HG02571 (cell line): ENCODE measurements around the gene PDZD4.

Experiments used
- ATAC-seq: cut with Tn5 transposase; IDR thresholded peaks from one replicate; pipeline ENCODE4 v1.9.1; 2021; ENCODE audit warnings: mild to moderate bottlenecking, moderate library complexity; ENCODE audit not compliant: unreplicated experiment

The PDZD4 gene

GRCh38 chrX:153789654-153790053 is 40.7 kb downstream of the PDZD4 start:
- ATAC-seq: no peak

DNA sequence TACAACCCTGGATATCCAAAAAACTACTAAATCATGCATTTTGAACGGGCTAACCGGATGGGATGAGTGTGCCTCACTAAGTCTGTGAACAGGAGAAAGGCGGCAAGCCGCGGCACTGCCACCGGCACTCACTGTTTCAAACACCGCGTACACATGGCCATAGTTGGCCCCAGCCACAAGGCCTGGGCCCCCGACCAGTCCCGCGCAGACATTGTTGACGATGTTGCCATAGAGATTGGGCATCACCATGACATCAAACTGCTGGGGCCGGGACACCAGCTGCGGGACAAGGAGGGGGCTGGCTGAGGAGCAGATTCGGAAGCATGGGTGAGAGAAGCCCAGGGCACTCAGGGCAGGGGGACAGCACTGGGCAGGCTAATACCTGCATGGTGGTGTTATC is 43.7 kb downstream of the PDZD4 start:
- ATAC-seq: no peak

GRCh38 chrX:153784325-153784967 is 45.9 kb downstream of the PDZD4 start:
- ATAC-seq: no peak

DNA sequence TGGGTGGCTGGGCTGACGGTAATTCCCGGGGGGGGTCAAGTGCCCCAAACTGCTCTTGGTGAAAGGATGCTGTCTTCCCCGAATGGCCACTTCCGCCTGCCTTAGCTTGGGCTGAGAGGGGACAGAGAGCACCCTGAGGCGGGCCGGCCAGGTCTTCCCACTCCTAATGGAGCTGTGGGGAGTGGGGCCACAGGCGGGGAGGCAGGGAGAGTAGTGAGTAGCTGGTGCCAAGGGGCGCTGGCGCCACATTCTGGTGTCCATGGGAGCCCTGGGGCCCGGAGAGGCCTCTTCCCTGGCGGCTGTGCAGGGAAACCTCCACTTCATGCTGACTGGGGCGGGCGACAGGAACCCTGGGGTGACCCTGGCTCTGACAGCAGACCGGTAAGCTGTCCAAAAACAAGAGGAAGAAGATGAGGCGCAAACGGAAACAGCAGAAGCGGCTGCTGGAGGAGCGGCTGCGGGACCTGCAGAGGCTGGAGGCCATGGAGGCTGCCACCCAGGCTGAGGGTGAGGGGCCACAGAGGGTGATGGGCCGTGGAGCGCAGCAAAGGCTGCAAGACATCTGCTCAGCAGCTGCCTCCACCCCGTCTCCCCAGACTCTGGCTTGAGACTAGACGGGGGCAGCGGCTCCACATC is 46.8 kb downstream of the PDZD4 start:
- ATAC-seq: no peak

DNA sequence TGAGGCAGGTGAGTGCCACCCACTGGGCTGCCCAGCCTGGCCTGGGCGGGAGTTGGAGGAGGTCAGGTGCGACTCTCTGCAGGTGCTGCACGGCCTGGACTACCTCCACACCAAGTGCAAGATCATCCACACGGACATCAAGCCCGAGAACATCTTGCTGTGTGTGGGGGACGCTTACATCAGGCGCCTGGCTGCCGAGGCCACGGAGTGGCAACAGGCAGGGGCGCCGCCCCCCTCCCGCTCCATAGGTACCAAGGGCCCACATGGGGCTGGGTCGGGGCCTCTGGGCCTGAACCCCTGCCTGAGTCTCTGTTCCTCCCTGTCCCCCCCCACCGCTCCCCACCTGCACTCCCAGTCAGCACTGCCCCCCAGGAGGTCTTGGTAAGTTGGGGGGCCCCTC is 47.5 kb downstream of the PDZD4 start:
- no peak for ATAC-seq

DNA sequence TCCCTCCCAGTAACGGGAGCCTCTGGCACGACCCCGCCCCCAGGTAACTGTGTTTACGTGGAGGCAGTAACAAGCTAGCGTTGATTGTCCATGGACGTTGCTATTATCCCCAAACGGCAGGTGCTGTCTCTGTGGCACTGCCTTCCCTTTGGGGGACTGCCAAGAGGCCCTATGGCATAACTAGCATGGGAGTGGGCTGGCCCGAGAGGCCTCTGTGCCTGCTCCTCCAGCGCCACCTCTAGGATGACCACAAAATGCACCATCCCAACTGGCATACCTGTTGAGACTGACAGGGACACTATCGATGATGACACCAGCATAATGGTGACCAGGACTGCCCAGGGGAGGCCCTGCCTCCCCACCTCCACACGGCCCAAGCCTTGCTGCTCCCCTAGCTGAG is 48.0 kb downstream of the PDZD4 start:
- no peak for ATAC-seq

DNA sequence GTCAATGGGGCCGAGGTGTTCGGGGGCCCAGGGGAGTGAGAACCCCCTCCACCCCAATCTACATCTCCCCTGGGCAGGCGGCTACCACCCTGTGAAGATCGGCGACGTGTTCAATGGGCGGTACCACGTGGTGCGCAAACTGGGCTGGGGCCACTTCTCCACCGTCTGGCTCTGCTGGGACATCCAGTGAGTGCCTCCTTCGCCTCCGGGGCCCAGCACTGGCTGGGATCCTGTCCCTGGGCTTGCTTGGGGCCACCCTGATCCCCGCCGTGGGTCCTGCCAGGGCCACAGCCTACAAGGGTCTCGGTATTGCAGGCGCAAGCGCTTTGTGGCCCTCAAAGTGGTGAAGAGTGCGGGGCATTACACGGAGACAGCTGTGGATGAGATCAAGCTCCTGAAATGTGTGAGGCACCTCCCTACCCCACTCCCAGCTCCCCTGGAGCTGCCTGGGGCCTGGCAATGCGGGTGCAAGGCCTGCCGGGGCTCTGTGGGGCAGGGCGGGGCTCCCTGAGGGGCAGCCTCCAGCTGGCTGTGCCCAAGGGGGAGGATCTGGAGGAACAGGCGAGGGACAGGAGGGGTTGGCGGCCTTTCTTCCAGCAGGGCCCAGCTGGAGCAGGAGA is 48.8 kb downstream of the PDZD4 start:
- no peak for ATAC-seq

GRCh38 chrX:153780678-153781427 is 49.5 kb downstream of the PDZD4 start, which contains the start of gene SRPK3:
TSS of gene SRPK3 (plus strand) at chrX:153781041. CDS start at chrX:153781087, 46 bp downstream.
- no peak for ATAC-seq

- ATAC-seq: no peak
Observed at GRCh38 chrX:153779891-153780677, 50.3 kb downstream of the PDZD4 start.

DNA sequence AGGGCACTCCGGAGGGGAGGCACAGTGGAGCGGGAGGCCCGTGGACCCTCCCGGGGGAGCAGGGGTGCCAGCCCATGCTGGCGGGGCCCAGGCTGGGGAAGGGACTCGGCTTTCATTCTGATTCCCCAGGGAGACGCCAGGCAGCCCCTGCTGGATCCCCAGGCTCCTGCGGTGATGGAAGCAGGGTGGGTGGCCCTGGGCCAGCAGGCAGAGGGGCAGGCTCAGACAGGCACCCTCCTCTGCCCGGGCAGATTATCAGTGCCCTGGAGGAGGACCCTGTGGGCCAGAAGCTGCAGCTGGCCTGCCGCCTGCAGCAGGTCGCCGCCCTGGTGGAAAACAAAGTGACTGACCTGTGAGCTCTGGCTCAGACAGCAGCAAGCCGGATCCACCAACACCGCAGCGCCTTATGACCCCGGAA is 51.7 kb downstream of the PDZD4 start:
- ATAC-seq: no peak

- ATAC-seq: no peak
Observed at GRCh38 chrX:153778181-153778580, 52.2 kb downstream of the PDZD4 start.

- ATAC-seq: no peak
Observed at GRCh38 chrX:153777261-153778090, 52.9 kb downstream of the PDZD4 start.

- ATAC-seq: no peak
Observed at GRCh38 chrX:153776611-153777045, 53.7 kb downstream of the PDZD4 start.

DNA sequence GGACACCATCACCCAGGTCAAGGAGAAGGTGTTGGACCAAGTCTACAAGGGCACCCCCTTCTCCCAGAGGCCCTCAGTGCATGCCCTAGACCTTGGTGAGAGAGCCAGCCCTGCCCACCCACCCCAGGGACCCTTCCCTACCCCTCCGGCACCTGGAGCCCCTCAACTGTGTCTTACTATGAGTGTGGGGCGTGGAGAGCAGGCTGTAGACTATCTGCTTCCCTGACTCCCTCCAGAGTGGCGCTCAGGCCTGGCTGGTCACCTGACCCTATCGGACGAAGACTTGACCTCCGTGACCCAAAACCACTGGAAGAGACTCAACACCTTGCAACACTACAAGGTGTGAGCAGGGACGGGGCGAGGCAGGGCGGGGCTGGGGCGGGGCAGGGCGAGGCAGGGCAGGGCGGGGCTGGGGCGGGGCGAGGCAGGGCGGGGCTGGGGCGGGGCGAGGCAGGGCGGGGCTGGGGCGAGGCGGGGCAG is 54.2 kb downstream of the PDZD4 start:
- ATAC-seq: no peak

DNA sequence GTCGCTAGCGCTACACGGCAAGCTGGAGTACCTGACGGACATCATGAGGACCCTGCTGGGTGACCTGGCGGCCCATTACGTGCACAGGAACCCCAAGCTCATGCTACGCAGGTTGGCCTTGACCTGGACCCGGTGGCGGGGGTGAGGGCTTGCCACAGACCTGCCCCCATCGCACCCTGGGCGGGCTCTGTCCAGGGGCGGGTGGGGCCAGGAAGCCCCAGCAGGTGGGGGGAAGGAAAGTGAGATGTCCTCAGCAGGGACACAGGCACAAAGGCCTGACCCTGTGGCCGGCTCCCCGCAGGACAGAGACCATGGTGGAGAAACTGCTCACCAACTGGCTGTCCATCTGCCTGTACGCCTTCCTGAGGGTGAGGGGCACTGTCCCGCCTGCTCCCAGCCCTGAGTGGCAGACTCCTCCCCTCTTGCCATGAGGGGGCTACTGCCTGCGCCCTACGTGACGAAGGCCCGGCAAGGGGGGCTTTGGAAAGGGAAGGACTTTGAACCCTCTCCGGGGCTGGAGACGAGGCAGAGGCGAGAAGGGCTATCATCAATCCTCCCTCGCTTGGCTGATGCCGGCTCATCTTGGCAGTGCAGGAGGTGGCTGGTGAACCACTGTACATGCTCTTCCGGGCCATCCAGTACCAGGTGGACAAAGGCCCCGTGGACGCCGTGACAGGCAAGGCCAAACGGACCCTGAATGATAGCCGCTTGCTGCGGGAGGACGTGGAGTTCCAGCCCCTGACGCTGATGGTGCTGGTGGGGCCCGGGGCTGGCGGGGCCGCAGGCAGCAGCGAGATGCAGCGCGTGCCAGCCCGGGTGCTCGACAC is 54.8 kb downstream of the PDZD4 start:
- no peak for ATAC-seq

DNA sequence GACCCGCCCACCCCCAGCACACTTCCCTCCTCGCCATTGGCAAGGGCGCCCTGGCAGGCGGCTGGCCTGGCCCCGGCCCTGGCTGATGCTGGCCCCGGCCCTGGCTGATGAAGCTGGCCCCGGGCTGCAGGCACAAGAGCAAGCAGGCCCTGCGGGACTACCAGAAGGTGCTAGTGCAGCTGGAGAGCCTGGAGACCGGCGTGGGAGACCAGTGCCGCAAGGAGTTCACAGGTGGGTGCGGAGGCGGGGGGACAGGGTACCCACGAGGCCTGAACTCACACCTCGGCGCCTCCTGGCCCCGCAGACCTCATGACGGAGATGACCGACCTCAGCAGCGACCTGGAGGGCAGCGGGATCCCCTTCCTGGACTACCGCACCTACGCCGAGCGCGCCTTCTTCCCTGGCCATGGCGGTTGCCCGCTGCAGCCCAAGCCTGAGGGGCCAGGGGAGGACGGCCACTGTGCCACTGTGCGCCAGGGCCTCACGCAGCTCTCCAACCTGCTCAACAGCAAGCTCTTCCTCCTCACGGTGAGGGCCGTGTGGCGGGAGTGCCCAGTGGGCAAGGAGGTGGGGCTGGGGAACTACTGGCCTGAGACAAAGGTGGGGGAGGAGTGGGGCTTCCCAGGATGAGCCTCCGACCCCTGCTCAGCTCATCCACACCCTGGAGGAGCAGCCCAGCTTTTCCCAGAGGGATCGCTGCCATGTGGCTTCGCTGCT is 55.6 kb downstream of the PDZD4 start:
- ATAC-seq: no peak

DNA sequence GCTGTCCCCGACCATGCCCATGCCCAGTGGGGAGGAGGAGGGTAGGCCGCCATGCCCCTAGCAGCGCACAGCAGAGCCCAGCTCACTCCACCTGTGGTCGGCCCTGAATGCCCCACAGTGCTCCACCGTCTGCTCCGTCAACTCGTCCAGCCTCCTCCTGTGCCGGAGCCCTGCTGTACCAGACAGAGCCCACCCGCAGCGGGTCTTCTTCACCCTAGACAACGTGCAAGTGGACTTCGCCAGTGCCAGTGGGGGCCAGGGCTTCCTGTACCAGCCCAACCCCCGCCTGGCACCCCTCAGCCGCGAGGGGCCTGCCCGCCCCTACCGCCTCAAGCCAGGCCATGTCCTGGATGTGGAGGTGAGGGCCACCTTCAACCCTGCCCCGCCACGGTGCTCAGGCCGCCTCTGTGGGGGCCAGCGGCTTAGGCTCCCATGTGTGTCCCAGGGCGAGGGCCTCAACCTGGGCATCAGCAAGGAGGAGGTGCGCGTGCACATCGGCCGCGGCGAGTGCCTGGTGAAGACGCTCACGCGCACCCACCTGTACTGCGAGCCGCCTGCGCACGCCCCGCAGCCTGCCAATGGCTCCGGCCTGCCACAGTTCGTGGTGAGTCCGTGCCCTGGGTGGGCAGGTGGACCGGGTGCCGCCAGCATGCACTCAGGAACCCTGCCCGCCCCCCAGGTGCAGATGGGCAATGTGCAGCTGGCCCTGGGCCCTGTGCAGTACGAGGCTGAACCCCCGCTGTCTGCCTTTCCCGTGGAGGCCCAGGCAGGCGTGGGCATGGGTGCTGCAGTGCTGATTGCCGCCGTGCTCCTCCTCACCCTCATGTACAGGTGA is 56.4 kb downstream of the PDZD4 start:
- no peak for ATAC-seq
